Middle frontal gyrus (tissue), 1 donor: Measurements from ENCODE around the gene FFAR1.
A peak's percentile ranks its signal among the peaks of the same experiment; 100 is the strongest.
"Not testable (repeated sequence)": the region's sequence is repeated elsewhere in the genome, so short reads cannot be mapped to it uniquely, and the experiment has no call there.

Source experiments
- DNase-seq: peaks from one replicate; pipeline ENCODE4 v3.0.0-alpha.2; 2015; ENCODE audit warnings: low spot score; ENCODE audit errors: extremely low spot score

FFAR1 gene

DNA sequence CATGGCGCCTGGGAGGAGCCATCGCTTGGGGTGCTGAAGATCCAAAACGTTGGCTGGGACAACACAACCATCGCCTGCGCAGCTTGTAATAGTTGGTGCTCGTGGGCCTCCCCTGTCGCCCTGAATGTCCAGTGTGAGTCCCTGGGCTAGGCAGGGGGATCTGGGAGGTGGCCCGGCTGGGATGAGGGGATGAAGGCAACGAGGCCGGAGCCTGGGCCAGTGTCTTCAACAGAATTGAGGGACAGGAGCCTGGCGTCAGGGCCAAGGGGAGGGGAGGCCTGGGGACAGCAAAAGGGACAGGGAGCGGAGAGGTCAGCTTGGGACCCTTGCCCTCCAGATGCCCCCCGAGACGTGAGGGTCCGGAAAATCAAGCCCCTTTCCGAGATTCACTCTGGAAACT lies 6.7 kb upstream of the FFAR1 start:
- DNase-seq = no peak

DNA sequence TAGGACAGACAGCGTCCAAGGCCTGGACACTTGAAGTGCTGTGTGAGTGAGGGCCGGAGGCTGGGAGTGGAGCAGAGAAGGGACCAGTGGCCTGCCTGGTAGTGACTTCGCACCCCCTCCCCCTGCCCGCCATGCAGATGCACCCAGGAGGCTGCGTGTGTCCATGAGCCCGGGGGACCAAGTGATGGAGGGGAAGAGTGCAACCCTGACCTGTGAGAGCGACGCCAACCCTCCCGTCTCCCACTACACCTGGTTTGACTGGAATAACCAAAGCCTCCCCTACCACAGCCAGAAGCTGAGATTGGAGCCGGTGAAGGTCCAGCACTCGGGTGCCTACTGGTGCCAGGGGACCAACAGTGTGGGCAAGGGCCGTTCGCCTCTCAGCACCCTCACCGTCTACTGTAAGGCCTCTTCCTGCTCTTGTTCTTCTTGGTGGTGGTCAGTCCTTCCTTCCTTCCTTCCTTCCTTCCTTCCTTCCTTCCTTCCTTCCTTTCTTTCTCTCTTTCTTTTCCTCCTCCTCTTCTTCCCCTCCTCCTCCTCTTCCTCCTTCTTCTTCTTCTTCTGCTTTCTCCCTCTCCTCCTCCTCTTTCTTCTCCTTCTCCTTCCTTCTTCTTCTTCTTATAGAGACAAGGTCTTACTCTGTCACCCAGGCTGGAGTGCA lies 6.0 kb upstream of the FFAR1 start:
- DNase-seq = no peak

GRCh38 chr19:35342430-35342829 lies 5.3 kb upstream of the FFAR1 start:
- no peak for DNase-seq

- DNase-seq = no peak
These were observed 3.1 kb upstream of the FFAR1 start for GRCh38 chr19:35344511-35345031.

DNA sequence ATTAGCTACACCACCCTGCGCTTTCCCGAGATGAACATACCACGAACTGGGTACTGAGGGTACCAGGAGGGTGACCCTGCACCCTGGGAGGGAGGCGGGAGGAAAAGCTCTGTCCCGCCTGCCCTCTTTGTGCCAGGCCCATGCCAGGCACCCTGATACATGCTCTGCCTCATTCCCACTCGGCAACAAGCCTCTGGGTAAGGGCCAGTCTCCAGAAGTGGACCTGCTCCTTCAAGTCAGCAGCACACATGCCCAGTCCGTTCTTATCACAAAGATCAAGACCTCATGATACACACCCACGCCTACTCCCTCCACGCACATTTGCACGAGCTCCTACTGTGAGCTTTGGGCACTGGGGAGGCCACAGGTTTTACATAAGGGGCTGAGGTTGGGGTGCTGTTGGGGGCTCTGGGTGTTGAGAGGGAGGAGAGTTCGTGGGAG lies 2.0 kb upstream of the FFAR1 start:
- no peak for DNase-seq

DNA sequence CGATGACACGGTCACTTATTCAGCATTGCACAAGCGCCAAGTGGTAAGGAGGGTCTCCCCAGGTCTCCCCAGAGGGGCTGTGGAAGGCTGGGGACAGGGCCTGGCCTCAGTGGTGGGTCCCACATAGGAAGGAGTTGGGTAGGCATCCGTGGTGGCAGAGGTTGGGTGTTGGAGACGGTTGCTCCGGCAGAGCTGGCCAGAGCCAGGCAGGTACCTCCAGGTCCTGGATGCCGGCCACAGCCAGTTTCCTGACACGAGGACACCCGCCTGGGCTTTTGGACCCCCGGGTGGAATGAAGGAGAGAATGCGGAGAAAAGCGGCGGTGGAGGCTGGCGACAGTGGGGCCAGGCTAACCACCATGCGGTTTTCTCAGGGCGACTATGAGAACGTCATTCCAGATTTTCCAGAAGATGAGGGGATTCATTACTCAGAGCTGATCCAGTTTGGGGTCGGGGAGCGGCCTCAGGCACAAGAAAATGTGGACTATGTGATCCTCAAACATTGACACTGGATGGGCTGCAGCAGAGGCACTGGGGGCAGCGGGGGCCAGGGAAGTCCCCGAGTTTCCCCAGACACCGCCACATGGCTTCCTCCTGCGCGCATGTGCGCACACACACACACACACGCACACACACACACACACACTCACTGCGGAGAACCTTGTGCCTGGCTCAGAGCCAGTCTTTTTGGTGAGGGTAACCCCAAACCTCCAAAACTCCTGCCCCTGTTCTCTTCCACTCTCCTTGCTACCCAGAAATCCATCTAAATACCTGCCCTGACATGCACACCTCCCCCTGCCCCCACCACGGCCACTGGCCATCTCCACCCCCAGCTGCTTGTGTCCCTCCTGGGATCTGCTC lies 1.3 kb upstream of the FFAR1 start:
- no peak for DNase-seq

GRCh38 chr19:35347930-35348298 lies 212 bp downstream of the FFAR1 start:
- no peak for DNase-seq

- DNase-seq = no peak
These were observed 1.4 kb downstream of the FFAR1 start for GRCh38 chr19:35348911-35349611.

GRCh38 chr19:35349614-35350521 lies 2.2 kb downstream of the FFAR1 start:
- no peak for DNase-seq

GRCh38 chr19:35350591-35350990 lies 2.9 kb downstream of the FFAR1 start:
- no peak for DNase-seq

DNA sequence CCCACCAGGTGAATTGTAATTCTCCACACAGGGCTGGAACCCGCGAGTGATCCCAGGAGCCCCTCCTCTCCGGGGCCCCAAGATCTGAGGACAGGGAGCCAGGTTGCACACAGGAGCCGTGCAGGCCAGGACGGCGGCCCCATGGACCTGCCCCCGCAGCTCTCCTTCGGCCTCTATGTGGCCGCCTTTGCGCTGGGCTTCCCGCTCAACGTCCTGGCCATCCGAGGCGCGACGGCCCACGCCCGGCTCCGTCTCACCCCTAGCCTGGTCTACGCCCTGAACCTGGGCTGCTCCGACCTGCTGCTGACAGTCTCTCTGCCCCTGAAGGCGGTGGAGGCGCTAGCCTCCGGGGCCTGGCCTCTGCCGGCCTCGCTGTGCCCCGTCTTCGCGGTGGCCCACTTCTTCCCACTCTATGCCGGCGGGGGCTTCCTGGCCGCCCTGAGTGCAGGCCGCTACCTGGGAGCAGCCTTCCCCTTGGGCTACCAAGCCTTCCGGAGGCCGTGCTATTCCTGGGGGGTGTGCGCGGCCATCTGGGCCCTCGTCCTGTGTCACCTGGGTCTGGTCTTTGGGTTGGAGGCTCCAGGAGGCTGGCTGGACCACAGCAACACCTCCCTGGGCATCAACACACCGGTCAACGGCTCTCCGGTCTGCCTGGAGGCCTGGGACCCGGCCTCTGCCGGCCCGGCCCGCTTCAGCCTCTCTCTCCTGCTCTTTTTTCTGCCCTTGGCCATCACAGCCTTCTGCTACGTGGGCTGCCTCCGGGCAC lies 3.9 kb downstream of the FFAR1 start:
- DNase-seq = no peak

GRCh38 chr19:35352177-35352447 lies 4.4 kb downstream of the FFAR1 start:
- DNase-seq = no peak

- DNase-seq = peak; percentile 72
These were observed 5.0 kb downstream of the FFAR1 start for GRCh38 chr19:35352448-35353304.

DNA sequence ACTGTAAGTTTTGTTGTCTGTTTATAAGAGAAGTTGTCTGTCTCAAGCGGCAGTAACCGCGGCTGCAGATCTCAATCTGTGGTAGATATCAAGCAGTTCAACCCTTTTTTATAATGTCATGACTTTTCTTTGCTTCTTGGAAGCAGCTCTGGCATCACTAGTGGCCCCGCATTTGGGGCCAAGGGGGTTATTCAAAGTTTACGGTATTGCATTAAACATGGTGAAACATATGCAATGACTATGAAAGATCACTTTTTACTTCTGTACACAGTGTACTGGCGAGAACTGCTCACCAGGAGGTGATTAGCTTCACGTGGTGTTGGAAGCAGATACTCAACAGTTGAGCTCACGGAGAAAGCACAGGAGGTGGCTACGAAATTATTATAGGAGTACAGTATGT lies 5.9 kb downstream of the FFAR1 start:
- DNase-seq = no peak

DNA sequence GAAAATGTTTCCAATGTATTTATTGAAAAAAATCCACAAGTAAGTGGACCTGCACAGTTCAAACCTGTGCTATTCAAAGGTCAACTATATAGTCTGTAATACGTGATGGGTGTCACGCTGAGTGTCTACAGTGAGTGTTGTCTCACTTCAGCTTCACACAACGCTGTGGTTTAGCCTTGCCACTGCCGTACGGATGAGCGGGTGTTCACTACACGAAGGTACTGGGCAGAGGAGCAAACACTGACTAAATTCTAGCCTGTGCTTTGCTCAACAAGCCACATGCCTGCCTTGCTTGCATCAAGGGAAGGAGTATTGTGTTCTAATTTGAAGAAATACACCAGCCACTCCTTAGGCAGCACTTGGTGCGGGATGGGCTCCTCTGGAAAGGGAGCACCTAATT lies 7.2 kb downstream of the FFAR1 start:
- no peak for DNase-seq

DNA sequence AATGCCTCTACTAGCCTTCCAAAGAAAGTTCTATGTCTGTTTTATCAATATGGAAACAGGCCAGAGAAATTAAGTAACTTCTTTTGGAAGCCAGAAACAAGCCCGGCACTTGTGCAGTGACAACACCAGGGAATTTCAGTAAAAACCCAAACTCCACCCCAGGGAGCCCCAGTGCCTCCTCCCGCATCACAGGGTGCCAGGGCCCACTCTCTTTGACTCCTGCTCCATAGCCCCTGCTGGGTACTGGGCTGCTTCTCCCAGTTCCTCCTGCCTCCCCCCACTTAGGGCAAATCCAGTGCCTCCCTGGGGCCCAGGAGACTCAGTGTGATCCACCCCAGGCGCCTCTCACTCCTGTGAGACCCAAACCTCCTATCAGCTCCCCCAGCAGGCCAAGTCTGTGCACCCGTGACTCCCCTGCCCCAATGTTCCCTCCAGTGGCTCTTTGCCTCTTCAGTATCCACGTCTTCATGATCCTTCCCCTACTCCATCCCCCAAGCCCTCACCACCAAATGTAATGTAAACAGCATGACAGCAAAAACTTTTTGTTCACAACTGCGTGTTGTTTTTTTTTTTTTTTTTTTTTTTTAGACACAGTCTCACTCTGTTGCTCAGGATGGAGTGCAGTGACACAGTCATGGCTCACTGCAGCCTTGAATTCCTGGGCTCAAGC lies 8.2 kb downstream of the FFAR1 start:
- DNase-seq = no peak

- DNase-seq = no peak
These were observed 10.3 kb downstream of the FFAR1 start, which contains the start of gene FFAR3 for GRCh38 chr19:35357867-35358573. Gene FFAR3 (plus strand): TSS chr19:35358460. CDS start chr19:35358891, 431 bp downstream.

GRCh38 chr19:35358834-35359233 lies 11.1 kb downstream of the FFAR1 start:
- DNase-seq = not testable (repeated sequence)
